HL-60/S4 treated with retinoic acid at 250 ng/mL for 4 days and 3 days (cell line): Measurements from ENCODE around the gene KRT16.
"Not testable (repeated sequence)": the region's sequence is repeated elsewhere in the genome, so short reads cannot be mapped to it uniquely, and the experiment has no call there.

Source experiments
- in situ Hi-C: fragments of 300-500 bp; cut with MboI; formaldehyde crosslinking; loops from 2 replicates; pipeline ENCODE4 v1.7.0; 2022; ENCODE audit warnings: low sequenced_read_pairs

KRT16 gene

DNA sequence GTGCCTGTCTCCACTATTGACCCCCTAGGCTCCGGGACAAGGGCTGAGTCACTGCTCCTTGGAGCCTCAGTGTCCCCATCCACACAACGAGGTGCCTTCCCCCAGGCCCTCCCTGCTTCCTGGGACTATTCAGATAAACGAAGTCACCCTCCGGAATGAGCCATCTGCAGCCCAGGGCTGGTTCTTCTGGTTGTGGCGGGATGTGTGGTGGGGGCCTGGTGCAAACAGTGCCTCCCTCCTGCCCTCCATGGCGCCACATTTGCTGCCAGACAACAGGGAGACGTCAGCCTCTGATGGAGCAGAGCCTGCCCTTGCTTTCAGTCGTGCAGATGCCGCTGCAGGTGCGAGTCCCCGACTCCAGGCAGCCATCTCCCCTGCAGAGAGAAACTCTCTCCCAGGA, 5.1 kb upstream of the KRT16 start:
- in situ Hi-C loops, result no loop called here

DNA sequence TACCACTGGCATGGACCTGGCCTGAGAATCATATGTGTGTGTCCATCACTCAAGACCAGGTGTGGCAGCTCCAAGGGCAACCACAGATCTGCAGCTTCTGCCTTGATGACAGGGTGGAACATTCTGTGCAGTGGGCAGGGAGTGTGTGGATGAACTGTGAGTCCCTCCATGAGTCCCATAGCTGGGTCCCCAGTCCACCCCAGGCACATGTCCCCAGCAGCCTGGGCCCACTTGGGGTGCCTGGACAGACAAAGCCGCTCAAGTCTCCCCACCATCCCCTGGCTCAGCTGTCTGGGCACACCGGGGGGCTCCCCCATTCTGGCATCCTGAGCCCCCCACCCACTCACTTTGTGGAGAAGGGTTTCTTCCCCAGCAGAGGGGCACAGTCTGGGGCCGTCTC, 4.6 kb upstream of the KRT16 start:
- in situ Hi-C loops, result no loop called here

DNA sequence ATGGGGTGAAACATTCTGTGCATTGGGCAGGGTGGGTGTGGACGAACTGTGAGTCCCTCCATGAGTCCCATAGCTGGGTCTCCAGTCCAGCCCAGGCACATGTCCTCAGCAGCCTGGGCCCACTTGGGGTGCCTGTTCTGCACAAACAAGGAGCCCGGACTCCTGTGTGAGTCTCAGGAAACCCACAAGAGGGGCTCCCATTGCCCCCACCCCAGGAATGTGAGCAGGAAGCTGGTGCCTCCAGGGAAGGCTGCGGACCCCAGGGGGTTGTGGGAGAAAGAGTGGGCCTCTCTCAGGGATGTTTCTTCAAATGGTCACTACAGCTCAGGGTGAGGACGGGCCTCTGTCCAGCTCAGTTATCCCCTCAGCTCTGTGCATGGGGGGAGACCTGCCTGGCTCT, 3.9 kb upstream of the KRT16 start:
- in situ Hi-C loops, result not testable (repeated sequence)

DNA sequence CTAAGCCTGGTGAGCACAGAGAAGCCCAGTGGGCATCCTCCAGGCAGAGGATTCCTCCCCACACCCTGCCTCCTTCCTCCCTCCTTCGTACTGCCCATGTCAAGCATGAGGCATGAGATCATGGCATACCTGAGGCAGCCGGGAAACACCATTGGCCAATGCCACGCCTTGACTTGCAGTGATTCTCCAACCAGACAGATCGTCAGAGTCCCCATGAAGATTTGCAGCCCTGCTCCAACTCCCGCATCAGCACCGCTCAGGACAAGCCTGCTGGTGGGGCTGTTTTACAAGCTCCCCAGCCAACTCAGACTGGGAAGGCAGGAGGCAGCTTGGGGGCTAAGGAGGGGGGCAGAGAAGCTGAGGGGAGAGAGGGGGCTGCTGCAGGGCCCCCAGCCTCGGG, 2.9 kb upstream of the KRT16 start:
- in situ Hi-C loops, result no loop called here

DNA sequence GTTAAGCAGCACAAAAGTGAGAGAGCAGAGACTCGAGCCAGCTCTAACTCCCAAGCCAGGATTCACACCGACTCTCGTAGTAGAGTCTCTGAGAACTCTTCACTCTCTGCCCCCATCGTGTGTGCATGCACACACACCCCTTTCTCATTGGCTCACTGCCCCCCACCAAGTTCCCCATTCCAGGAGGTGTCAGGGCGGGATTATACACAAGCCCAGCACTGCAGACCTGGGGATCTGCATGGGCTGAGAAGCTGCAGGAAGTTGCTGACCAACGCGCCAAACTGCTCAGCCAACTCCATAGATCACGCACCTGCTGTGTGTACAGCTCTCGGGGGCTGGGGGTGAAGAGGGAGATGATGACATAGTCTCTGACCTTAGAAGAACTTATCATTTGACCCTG, 2.2 kb upstream of the KRT16 start:
- in situ Hi-C loops, result not testable (repeated sequence)

DNA sequence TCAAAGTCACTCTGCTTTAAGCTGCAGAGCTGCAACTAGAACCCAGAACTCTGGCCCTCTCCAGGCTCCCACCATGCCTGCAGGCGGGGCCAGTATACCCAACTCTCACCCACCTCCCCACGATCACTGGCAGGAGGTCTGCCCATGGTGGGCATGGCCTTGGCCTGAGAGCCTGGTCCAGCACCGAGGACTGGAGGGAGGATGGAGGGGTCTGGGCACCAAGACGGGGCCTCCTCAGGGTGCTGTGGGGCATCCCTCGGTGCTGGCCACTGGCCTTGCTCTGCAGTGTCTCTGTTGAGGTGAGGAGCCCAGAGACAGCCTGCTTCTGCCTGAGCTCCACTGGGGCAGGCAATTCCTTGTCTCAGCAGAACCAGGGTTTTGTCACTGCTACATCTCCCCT, 1.5 kb upstream of the KRT16 start:
- in situ Hi-C loops, result no loop called here

DNA sequence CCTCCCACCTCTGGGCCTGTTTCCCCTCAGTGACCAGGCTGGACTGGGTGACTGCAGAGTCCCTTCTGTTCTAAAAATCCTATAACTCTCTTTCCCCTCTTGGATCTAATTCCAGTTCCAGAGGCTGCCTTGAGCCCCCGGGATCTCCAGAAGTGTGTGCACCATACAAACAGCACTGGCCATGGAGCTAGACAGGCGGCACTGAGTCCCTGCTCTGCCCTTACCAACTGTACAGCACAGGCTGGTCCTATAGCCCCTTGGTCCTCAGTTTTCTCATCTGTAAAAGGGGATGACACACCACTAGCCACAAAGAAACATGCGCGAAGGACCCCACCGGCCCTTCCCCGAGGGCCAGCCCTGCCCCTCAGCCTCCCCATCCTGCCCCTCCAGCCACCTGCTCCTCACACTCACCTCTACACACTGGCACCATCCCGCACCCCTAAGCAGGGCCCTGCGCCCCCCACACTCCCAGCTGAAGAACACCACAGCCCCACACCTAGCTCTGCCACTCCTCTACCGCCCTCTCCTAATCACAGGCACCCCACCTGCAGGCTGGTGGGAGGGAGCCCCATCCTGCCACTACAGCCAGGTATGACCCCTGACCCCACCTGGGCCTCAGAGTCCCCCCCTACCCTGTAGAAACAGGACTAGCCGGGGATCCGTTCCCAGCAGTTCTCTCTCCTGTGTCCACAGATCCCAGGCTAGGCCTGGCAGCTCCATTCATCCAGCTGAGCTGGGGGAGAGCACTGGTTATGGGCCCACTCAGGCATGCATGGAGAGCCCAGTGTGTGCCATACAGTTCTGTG, 913 bp upstream of the KRT16 start:
- in situ Hi-C loops, result no loop called here

DNA sequence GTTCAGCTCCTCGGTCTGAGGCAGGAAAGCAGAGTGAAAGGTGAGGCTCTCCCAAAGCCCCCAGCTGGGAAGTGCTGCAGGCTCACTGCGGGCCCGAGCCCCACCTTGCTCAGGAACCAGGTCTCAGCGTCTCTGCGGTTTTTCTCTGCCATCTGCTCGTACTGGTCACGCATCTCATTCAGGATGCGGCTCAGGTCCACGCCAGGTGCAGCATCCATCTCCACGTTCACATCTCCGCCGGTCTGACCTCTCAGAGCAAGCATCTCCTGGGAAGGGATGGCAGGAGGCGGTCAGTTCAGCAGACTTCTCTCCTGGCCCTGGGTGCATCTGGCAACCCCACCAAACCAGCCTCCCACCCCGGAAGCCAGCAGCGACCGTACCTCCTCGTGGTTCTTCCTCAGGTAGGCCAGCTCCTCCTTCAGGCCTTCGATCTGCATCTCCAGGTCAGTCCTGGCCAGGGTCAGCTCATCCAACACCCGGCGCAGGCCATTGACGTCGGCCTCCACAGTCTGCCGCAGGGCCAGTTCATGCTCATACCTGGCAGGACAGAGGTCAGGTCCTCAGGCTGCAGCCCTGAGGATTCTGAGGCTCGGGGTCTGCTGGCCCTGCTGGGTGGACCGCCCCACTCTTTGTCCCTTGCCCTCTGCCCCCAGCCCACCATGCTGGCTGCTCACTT, 1.5 kb downstream of the KRT16 start:
- in situ Hi-C loops, result no loop called here

DNA sequence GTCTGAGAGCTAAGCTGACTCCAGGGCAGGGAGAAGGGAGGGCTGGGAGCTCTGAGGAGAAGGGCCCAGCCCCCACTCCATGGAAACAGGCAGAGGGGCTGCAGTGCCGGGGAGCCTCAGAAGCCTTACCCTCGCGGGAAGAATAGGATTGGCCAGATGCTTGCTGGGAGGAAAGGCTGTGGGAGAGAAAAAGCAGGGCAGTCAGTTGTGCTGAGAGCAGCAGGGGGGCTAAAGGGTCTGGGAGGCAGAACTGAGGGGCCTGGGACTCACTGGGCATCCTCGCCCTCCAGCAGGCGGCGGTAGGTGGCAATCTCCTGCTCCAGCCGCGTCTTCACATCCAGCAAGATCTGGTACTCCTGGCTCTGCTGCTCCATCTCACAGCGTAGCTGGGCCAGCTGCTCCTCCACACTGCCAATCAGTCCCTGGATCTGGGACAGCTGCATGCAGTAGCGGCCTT, 2.5 kb downstream of the KRT16 start:
- in situ Hi-C loops, result not testable (repeated sequence)

DNA sequence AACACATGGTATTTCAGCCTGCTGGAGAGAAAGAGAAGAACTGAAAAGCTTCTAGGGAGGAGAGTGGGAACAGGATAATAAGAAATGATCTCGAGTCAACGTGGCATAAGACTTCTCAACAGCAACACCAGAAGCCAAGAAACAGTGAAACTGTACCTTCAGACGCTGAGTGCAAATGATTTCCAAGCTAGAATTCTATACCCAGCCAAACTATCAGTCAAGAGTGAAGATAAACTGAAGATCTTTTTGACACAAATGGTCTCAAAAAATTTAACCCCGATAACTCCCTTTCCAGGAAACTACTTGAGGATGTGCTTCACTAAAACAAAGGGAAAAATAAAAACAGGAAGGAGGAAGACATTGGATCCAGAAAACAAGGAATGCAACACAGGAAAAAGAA, 5.6 kb downstream of the KRT16 start:
- in situ Hi-C loops, result not testable (repeated sequence)

DNA sequence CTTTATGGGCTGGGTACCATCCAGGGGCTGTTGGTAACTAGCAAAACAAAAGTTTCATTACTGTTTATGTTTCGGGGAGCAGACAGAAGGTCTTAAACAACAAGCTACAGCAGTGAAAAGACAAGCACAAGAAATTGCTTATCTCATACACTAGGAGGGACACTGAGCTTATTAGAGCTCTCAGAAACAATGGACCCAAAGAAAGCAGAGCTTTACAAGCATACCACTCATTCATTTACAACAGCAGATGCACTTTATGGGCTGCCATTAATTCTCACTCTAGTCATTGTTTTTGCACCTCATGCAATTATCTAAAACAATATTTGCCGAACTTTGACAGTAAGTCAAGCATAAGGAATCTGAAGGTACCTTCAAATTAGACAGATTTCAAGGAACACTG, 10.0 kb downstream of the KRT16 start:
- in situ Hi-C loops, result no loop called here

DNA sequence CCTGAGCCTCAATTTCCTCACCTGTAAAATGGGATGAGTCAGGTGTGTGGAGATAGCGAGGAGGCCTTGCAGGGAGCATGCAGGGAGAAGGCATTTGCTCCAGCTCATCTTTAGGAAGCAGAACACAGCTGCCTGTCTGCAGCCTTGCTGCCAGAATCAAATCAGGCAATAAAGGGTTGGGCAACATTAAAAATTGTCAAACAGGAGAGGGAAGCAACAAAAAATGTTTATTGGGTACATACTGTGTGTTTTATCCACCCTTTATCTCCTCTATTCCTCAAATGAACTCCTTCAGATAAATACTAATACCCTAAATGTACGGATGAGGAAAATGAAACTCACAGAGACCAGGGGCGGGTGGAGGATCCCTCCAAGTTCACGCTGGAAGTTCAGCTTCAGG, 12.2 kb downstream of the KRT16 start:
- in situ Hi-C loops, result no loop called here

DNA sequence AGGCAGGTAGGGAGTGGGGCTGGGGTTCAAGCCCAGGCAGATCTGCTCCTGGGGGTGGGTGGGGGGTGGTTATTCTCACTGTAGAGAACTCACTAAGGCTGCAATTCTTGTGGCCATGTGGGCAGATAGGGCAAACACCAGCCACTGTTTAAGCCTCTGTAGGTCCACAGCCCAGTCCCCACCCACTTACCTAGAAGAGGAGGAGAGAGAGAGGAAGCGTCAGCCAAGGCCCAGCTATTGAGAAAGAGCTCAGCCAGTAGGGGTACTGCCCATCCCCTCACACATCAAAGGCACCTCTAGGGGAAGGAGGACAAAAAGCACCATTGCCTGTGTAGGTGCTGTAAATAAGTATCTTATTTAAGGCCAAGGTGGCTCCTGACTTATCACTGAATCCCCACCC, 12.9 kb downstream of the KRT16 start:
- in situ Hi-C loops, result no loop called here

DNA sequence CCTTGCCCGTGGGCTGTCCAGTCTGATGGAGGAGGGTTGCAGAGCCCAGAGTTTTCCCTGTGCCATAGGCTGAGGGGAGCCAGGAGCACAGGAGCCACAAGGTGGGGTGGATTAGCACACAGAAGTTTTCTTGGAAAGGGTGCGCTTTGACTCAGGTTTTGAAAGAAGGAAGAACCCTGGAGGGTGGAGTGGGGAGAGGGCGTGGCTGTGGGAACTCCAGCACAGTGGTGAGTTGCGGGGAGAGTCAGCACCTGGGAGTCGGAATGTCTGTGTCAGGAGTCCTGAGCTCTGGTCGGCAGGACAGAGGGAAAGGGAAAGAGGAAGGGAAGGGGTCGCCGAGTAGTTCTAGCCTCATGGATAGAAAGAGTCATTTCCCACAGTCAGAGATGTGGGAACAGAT, 17.0 kb downstream of the KRT16 start:
- in situ Hi-C loops, result no loop called here

DNA sequence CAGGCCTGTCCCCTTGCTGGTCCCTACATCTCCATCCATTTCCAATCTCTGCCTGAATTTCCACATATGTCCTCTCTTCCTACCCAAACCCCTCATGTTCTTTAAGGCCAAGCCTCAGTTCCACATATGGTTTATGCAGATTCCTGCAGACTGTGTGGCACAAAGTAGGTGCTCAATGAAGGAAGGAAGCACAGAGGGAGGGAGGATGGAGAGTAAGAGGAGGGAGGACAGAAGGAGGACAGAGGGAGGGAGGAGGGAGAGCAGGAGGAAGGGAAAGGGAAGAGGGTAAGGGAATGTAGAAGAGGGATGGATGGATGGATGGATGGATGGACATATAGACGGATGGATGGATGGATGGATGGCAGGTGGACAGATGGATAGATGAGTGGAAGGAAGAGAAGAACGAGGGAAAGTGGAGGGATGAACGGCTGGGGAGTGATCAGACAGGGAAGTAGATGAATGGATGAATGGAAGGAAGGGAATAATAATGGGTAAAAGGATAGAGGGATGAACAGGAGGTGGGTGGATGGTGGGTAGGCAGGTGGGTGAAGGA, 18.1 kb downstream of the KRT16 start:
- in situ Hi-C loops, result no loop called here

DNA sequence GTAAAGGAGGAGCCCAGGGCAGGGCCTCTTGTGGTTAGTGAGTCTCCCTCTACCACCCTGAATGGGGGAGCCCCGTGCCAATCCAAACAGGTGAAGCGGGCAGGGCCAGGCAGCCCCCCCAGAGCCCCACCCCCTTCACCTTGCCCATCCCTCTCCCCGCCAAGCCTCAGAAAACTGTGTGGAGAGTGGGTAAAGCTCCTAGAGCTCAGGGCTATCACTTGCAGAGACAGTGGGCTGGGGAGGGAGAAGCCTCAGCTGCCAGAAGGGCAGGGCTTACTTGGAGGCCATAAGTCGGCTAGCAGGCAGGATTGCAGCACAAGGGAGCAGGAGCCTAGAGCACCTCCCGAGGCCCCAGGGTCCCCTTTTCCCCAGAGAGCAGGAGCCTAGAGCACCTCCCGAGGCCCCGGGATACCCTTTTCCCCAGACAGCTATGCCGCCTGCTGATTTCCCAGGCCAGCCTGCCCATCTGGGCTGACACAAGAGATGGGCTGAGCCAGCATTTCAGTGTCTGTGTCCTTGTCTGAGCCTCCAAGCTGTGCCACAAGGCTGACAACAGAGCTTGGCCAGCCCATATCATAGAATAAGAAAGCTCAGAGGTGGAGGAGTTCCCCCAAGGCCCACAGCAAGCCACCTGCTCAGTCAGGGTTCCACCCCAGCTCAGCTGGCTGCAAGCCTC, 19.1 kb downstream of the KRT16 start:
- in situ Hi-C loops, result no loop called here

DNA sequence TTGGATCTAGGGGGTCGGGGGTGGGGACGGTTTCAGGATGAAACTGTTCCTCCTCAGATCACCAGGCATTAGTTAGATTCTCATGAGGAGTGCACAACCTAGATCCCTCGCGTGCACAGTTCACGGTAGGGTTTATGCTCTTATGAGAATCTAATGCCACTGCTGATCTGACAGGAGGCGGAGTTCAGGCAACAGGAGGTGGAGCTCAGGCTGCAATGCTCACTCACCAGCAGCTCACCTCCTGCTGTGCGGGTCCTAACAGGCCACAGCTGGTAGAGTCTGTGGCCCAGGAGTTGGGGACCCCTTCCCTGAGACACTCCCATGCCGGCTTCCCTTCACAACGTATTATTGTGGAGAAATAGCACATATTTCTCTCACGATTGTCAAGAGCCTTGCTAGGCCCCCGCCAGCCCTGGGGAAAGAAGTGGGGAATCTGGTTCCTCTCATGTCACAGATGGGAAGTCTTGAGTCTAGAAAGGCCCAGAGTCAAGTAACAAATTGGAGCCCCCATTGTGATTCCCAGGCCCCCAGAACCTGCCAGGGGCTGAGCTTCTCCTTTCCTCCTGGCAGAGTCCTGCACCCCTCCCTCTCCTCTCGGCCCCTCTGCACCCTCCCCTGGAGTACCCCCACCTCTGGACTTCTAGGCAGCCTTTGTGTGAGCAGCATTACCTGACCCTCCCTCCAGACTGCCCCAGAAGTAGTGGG, 19.8 kb downstream of the KRT16 start:
- in situ Hi-C loops, result no loop called here

DNA sequence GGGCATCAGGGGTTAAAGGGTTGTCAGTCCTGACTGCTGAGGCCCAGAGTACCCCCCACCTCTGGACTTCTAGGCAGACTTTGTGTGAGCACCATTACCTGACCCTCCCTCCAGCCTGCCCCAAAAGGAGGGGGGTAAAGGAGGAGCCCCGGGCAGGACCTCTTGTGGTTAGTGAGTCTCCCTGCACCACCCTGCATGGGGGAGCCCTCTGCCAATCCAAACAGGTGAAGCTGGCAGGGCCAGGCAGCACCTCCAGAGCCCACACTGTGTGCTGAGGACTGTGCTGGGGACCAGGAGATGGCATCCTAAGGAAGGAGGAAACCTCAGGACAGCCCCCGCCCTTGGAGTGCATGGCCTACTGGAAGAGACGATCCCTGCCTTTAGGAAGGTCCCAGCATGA, 23.3 kb downstream of the KRT16 start:
- in situ Hi-C loops, result no loop called here

DNA sequence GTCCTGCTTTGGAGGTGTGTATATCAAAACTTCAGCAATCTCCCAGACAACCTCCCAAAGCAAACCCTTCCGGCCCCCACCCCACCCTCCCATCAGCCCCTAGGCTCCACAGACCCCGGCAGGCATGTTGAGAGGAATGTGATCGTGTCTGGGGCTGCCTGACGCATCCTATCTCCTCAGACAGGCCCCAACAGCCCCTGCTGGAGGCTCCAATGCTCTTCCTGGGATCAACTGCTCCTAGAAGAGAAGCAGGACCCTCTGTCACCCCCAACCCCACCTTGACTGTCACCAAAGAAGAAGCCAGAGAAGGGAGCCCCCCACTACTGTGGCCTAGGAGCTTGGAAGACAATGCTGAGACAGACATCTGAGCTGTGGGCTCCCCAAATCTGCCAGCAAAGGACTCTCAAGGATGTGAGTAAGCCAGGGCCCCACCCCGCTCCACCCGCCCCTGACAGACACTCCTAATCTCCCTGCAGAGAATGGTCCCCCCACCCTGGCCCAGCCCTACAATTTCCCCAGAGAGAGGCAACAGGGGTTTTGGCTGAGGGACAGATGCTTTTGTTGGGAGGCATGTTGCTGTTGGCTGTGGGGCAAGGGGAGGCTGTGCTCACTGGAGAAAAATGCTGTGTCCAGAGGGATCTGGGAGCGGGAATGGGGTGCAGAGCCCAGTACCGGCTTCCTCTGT, 24.3 kb downstream of the KRT16 start:
- in situ Hi-C loops, result no loop called here

DNA sequence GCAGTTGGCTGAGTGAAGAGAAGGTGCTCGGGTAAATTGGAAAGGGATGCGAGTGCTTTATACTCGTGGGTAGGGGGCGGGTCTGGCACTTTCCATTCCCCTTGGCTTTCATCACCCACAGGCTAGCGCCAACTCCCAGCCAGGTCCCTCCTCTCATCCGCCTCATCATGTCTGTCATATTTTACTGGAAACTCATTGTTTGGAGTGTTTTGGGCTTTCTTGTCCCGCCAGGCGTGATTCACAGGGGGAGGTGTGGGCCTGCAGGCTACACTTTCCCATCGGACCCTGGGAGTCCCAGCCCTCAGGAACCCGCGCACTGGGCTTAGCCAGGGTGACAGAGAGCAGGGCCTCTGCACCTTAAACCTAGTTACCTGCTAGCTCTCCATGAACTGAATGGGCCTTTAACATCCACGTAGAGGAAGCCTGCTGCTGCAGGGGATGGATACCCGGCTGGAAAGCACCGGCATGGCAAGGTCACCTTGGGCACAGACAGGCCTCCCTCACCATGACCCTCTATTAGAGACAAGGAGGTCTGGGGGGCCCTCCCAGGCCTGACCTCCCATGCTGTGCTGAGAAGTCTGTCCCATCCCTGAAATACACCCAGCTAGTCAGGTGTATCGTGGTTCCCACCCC, 25.6 kb downstream of the KRT16 start, which contains the start of gene KRT14:
Gene KRT14, minus strand, starts transcription at position 33 of the 633 bp plus-strand sequence. CDS start 61 bp downstream, outside the sequence.
- in situ Hi-C loops, result no loop called here
